GM23338 (cell line): ENCODE measurements around the gene AKAP9. TPM values are rescaled to one million over a fixed set of nuclear protein-coding genes. Genes with fewer than 3 reads are reported as not detected.

Source experiments
- ATAC-seq: fragments of 200-7000 bp; cut with Tn5 transposase; 3 replicates; pipeline ENCODE4 v1.9.1; 2020
- DNase-seq: peaks from one replicate; pipeline ENCODE4 v3.0.0-alpha.2; 2015; ENCODE audit warnings: low spot score
- H2AFZ ChIP-seq: fragments of 200-600 bp; sonication (generic); 2 replicates; pipeline ENCODE4 v1.8.0; 2016; ENCODE audit warnings: antibody characterized with exemption, mild to moderate bottlenecking, moderate library complexity
- H3F3A ChIP-seq: fragments of 200-600 bp; sonication (generic); replicated peaks from 2 replicates; pipeline ENCODE4 v1.8.0; 2017; ENCODE audit warnings: antibody characterized with exemption, mixed run types, low read depth
- H3K27ac ChIP-seq: fragments of 200-600 bp; sonication (generic); 2 replicates; pipeline ENCODE4 v1.6.1; 2016; ENCODE audit warnings: low read depth
- H3K27me3 ChIP-seq: fragments of 200-600 bp; sonication (generic); 2 replicates; pipeline ENCODE4 v1.8.0; 2016; ENCODE audit warnings: mild to moderate bottlenecking, mixed run types, moderate library complexity; ENCODE audit not compliant: insufficient read depth
- H3K36me3 ChIP-seq: fragments of 200-600 bp; sonication (generic); 2 replicates; pipeline ENCODE4 v1.8.0; 2016; ENCODE audit warnings: mild to moderate bottlenecking; ENCODE audit not compliant: insufficient read depth
- H3K4me1 ChIP-seq: fragments of 200-600 bp; sonication (generic); 2 replicates; pipeline ENCODE4 v1.8.0; 2016; ENCODE audit warnings: mild to moderate bottlenecking, moderate library complexity; ENCODE audit not compliant: insufficient read depth
- H3K4me2 ChIP-seq: fragments of 200-600 bp; sonication (generic); 2 replicates; pipeline ENCODE4 v1.7.1; 2017; ENCODE audit warnings: mixed run types
- H3K4me3 ChIP-seq: fragments of 200-600 bp; sonication (generic); 2 replicates; pipeline ENCODE4 v1.6.1; 2016; ENCODE audit warnings: mixed run types
- H3K79me2 ChIP-seq: fragments of 200-600 bp; sonication (generic); replicated peaks from 2 replicates; pipeline ENCODE4 v1.8.0; 2017; ENCODE audit warnings: mild to moderate bottlenecking; ENCODE audit not compliant: insufficient read depth
- H3K9me2 ChIP-seq: fragments of 200-600 bp; sonication (generic); 2 replicates; pipeline ENCODE4 v1.8.0; 2017; ENCODE audit not compliant: insufficient read depth
- H4K20me1 ChIP-seq: fragments of 200-600 bp; sonication (generic); replicated peaks from 2 replicates; pipeline ENCODE4 v1.8.0; 2017; ENCODE audit warnings: mild to moderate bottlenecking; ENCODE audit not compliant: insufficient read depth
- H3K27ac Mint-ChIP-seq: 2 replicates; pipeline ENCODE4 v1.8.0; 2020; ENCODE audit warnings: inconsistent platforms, mild to moderate bottlenecking, moderate library complexity, mixed read lengths
- H3K27me3 Mint-ChIP-seq: 3 replicates; pipeline ENCODE4 v1.8.0; 2022; ENCODE audit warnings: low read depth, mild to moderate bottlenecking, moderate library complexity, mixed read lengths, inconsistent platforms; ENCODE audit not compliant: insufficient read depth, poor library complexity
- H3K36me3 Mint-ChIP-seq: 3 replicates; pipeline ENCODE4 v1.8.0; 2021; ENCODE audit warnings: low read depth, mild to moderate bottlenecking, inconsistent platforms, moderate library complexity, mixed read lengths
- H3K4me1 Mint-ChIP-seq: 3 replicates; pipeline ENCODE4 v1.8.0; 2020; ENCODE audit warnings: mild to moderate bottlenecking, inconsistent platforms, mixed read lengths
- H3K4me3 Mint-ChIP-seq: 3 replicates; pipeline ENCODE4 v1.8.0; 2021; ENCODE audit warnings: moderate library complexity, mild to moderate bottlenecking, inconsistent platforms, mixed read lengths
- H3K9me3 Mint-ChIP-seq: 3 replicates; pipeline ENCODE4 v1.8.0; 2020; ENCODE audit warnings: moderate library complexity, mild to moderate bottlenecking, inconsistent platforms, mixed read lengths
- CREB1 ChIP-seq: fragments of 250-450 bp; sonication (Bioruptor Pico); IDR thresholded peaks from 2 replicates; pipeline ENCODE4 v1.5.0; 2020; ENCODE audit warnings: low read depth, mild to moderate bottlenecking, moderate library complexity
- ETS1 ChIP-seq: IDR thresholded peaks from 2 replicates; pipeline ENCODE4 v1.6.1; 2016; ENCODE audit warnings: antibody characterized with exemption
- EZH2 ChIP-seq: fragments of 200-600 bp; sonication (generic); IDR thresholded peaks from one replicate; pipeline ENCODE4 v1.8.0; 2017; ENCODE audit warnings: antibody characterized with exemption, mild to moderate bottlenecking, low read depth; ENCODE audit not compliant: unreplicated experiment
- EZH2phosphoT487 ChIP-seq: fragments of 200-600 bp; sonication (generic); IDR thresholded peaks from one replicate; pipeline ENCODE4 v1.8.1; 2018; ENCODE audit warnings: antibody characterized with exemption; ENCODE audit not compliant: unreplicated experiment
- JUNB ChIP-seq: IDR thresholded peaks from one replicate; pipeline ENCODE4 v1.6.1; 2016; ENCODE audit warnings: antibody characterized with exemption; ENCODE audit not compliant: unreplicated experiment
- NANOG ChIP-seq: IDR thresholded peaks from 2 replicates; pipeline ENCODE4 v1.6.1; 2016; ENCODE audit warnings: antibody characterized with exemption, borderline replicate concordance
- POLR2AphosphoS5 ChIP-seq: IDR thresholded peaks from 2 replicates; pipeline ENCODE4 v1.6.1; 2016; ENCODE audit warnings: antibody characterized with exemption, low read depth
- REST ChIP-seq: IDR thresholded peaks from one replicate; pipeline ENCODE4 v1.6.1; 2018; ENCODE audit warnings: antibody characterized with exemption; ENCODE audit not compliant: unreplicated experiment
- STAT1 ChIP-seq: IDR thresholded peaks from one replicate; pipeline ENCODE4 v1.6.1; 2016; ENCODE audit warnings: antibody characterized with exemption; ENCODE audit not compliant: unreplicated experiment
- ZNF114 ChIP-seq: fragments of 250-450 bp; sonication (Bioruptor Pico); IDR thresholded peaks from 2 replicates; pipeline ENCODE4 v1.5.0; 2020; ENCODE audit warnings: mild to moderate bottlenecking, moderate library complexity
- ZNF331 ChIP-seq: fragments of 250-450 bp; sonication (Bioruptor Pico); IDR thresholded peaks from 2 replicates; pipeline ENCODE4 v1.5.0; 2020; ENCODE audit warnings: low read depth, mild to moderate bottlenecking, moderate library complexity
- ZNF462 ChIP-seq: fragments of 250-450 bp; sonication (Bioruptor Pico); IDR thresholded peaks from 2 replicates; pipeline ENCODE4 v1.5.0; 2020; ENCODE audit warnings: mild to moderate bottlenecking, moderate library complexity
- polyA plus RNA-seq: library from polyadenylated mRNA; unstranded; fragments of >200 nt; fragmentation: Nextera tagmentation; extraction: Ambion mirVana; gene quantifications from 2 replicates; pipeline ENCODE4 v1.2.1, GENCODE V29; 2016
- total RNA-seq: library from RNA; depleted of rRNA; stranded (reverse); fragments of >200 nt; shearing (Covaris generic); gene quantifications from 2 replicates; pipeline ENCODE4 v1.2.3, GENCODE V29; 2014
- TF ChIP-seq, protein P1 (sequence below), 2 experiments: fragments of 200-600 bp in 1 of 2; sonication (generic) in 1 of 2; conservative IDR thresholded peaks; 2 replicates each; pipeline versions ENCODE4 v1.5.1 to v1.6.1; 2016 to 2017; ENCODE audit warnings: antibody characterized with exemption in 2 of 2, low read depth in 2 of 2, mild to moderate bottlenecking in 2 of 2, moderate library complexity in 1 of 2

Gene AKAP9
- total and polyA plus RNA-seq, 2 experiments from 2014 or later: 33.5 to 67.4 TPM

- Mint-ChIP-seq H3K4me3 (peak overlapping the region; percentile 32), H3K36me3 (peaks cover 42% of the 10 kb centered on the region), H3K27ac (no peak overlapping the region), H3K27me3 (peaks cover 8% of the 10 kb centered on the region), H3K4me1 (peaks cover 14% of the 10 kb centered on the region; the same call in 2 of the 3 replicates), H3K9me3 (no peaks in the 10 kb centered on the region; the same call in 2 of the 3 replicates)
- TF ChIP-seq POLR2AphosphoS5 (no peak), CREB1 (CRISPR knock-in tag) (no peak), ZNF462 (CRISPR knock-in tag) (no peak), REST (no peak), EZH2phosphoT487 (no peak), NANOG (no peak), JUNB (no peak), STAT1 (no peak), ETS1 (no peak), EZH2 (no peak), ZNF331 (CRISPR knock-in tag) (no peak), ZNF114 (CRISPR knock-in tag) (no peak)
- TF ChIP-seq, protein P1, sequence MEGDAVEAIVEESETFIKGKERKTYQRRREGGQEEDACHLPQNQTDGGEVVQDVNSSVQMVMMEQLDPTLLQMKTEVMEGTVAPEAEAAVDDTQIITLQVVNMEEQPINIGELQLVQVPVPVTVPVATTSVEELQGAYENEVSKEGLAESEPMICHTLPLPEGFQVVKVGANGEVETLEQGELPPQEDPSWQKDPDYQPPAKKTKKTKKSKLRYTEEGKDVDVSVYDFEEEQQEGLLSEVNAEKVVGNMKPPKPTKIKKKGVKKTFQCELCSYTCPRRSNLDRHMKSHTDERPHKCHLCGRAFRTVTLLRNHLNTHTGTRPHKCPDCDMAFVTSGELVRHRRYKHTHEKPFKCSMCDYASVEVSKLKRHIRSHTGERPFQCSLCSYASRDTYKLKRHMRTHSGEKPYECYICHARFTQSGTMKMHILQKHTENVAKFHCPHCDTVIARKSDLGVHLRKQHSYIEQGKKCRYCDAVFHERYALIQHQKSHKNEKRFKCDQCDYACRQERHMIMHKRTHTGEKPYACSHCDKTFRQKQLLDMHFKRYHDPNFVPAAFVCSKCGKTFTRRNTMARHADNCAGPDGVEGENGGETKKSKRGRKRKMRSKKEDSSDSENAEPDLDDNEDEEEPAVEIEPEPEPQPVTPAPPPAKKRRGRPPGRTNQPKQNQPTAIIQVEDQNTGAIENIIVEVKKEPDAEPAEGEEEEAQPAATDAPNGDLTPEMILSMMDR (conservative IDR thresholded peaks at IDR 0.05; ENCODE audit: low read depth in 2 of 2): no peak
- Histone ChIP-seq H3K4me2 (peak overlapping the region; percentile 93), H2AFZ (no peak overlapping the region), H3K4me1 (peaks cover 24% of the 10 kb centered on the region), H3K9me2 (no peaks in the 10 kb centered on the region), H3K27ac (no peak overlapping the region), H3K36me3 (peaks cover 40% of the 10 kb centered on the region), H3F3A (no peaks in the 10 kb centered on the region), H3K4me3 (peak overlapping the region; percentile 95), H4K20me1 (peaks cover 40% of the 10 kb centered on the region), H3K79me2 (peaks cover 68% of the 10 kb centered on the region), H3K27me3 (no peaks in the 10 kb centered on the region)
- DNase-seq: no peak
- no peak for ATAC-seq
Observed at GRCh38 chr7:92131764-92132330, 191.2 kb downstream of the AKAP9 start.
